Stomach (tissue), 9 donors: ENCODE measurements around the gene CWH43. TPM values are rescaled to one million over a fixed set of nuclear protein-coding genes. Genes with fewer than 3 reads are reported as not detected.
A peak's percentile ranks its signal among the peaks of the same experiment; 100 is the strongest.
"Not testable (repeated sequence)": the region's sequence is repeated elsewhere in the genome, so short reads cannot be mapped to it uniquely, and the experiment has no call there.

Experiments used
- DNase-seq, 2 donors: peaks; one replicate each; pipeline versions ENCODE4 v3.0.0 to v3.0.0-alpha.2; 2013 to 2019
- H3K27ac ChIP-seq, 5 donors: fragments of 200-600 bp in 4 of 5; sonication (generic) in 4 of 5; one replicate each; pipeline ENCODE4 v1.5.1; 2013 to 2019; ENCODE audit warnings: mild to moderate bottlenecking in 1 of 5, moderate library complexity in 1 of 5
- H3K27me3 ChIP-seq, 3 donors: fragments of 200-600 bp; sonication (generic); one replicate each; pipeline ENCODE4 v1.5.1; 2017 to 2019; ENCODE audit warnings: mixed run types in 1 of 3
- H3K36me3 ChIP-seq, 4 donors: fragments of 200-600 bp; sonication (generic); 1 replicate in 3 of 4; 2 replicates in 1 of 4; pipeline ENCODE4 v1.5.1; 2016 to 2019
- H3K4me1 ChIP-seq, 4 donors: fragments of 200-600 bp; sonication (generic); one replicate each; pipeline ENCODE4 v1.5.1; 2016 to 2019
- H3K4me3 ChIP-seq, 4 donors: fragments of 200-600 bp; sonication (generic) in 3 of 4; one replicate each; pipeline ENCODE4 v1.5.1; 2016 to 2019; ENCODE audit warnings: mild to moderate bottlenecking in 1 of 4
- H3K9me3 ChIP-seq, 4 donors: fragments of 200-600 bp; sonication (generic); one replicate each; pipeline ENCODE4 v1.5.1; 2016 to 2019
- WGBS, 5 donors: extraction: QIAGEN DNeasy Blood & Tissue Kit in 3 of 5; methylation state at CpG; one replicate each; pipeline versions ENCODE4 v1.1.5 to v1.1.7; 2013 to 2018; 5-methylcytosine and 5-hydroxymethylcytosine counted together
- intact Hi-C: fragments of 100-400 bp; cut with DNase I; formaldehyde crosslinking; loops from one replicate; pipeline ENCODE4 v1.15.1; 2023; ENCODE audit warnings: low total_unique reads
- polyA plus RNA-seq, 3 donors: library from polyadenylated mRNA; stranded (reverse); fragments of 200-250 nt; gene quantifications; one replicate each; pipeline ENCODE4 v1.2.3, GENCODE V29; 2013
- total RNA-seq, 5 donors: library from RNA; depleted of rRNA; stranded (reverse); fragments of >200 nt; gene quantifications; one replicate each; pipeline versions ENCODE4 v1.1.0 to v1.2.3, GENCODE V29; 2014 to 2016
- donor health status: healthy with polysubstance abuse.
- donor health status: Bipolar disorder and iron deficiency.
- donor health status: healthy.

The CWH43 gene
- total and polyA plus RNA-seq, 8 donors, result 0.50 to 48.1 (median 2.8) TPM; not detected in 1

DNA sequence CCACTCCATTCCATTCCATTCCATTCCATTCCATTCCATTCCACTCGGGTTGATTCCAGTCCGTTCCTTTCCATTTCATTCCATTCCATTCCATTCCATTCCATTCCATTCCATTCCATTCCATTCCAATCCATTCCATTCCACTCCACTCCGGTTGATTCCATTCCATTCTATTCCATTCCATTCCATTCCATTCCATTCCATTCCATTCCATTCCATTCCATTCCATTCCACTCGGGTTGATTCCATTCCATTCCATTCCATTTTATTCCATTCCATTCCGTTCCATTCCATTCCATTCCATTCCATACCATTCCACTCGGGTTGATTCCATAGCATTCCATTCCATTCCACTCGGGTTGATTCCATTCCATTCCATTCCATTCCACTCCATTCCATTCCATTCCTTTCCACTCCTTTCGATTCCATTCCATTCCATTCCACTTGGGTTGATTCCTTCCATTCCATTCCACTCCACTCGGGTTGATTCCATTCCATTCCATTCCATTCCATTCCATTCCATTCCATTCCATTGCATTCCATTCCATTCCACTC is 116.3 kb downstream of the CWH43 start:
- H3K4me3 ChIP-seq, H3K27ac ChIP-seq, H3K36me3 ChIP-seq, H3K27me3 ChIP-seq, intact Hi-C loops, DNase-seq, H3K4me1 ChIP-seq: not testable (repeated sequence)
- peaks cover 7 to 82% (median 70%) of the 10 kb centered on the region in 4 donors for H3K9me3 ChIP-seq
- 48 to 71% (median 64%) methylated on average over 9 of the region's 9 CpGs for WGBS, 5 donors

DNA sequence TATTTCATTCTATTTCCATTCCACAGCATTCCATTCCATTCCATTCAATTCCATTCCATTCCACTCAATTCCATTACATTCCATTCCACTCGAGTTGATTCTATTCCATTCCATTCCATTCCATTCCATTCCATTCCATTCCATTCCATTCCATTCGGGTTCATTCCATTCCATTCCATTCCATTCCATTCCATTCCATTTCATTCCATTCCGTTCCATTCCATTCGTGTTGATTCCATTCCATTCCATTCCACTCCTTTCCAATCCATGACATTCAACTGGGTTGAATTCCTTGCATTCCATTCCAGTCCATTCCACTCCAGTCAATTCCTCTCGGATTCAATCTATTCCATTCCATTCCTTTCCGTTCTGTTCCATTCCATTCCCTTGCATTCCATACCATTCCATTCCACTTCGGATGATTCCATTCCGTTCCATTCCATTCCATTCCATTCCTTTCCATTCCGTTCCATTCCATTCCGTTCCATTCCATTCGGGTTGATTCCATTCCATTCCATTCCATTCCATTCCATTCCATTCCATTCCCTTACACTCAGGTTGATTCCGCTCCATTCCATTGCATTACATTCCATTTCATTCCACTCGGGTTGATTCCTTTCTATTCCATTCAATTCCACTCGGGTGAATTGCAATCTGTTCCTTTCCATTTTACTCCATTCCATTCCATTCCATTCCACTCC is 117.5 kb downstream of the CWH43 start:
- H3K36me3 ChIP-seq, H3K4me3 ChIP-seq, H3K4me1 ChIP-seq, DNase-seq, H3K27ac ChIP-seq, intact Hi-C loops, H3K27me3 ChIP-seq: not testable (repeated sequence)
- peaks cover 14 to 82% (median 70%) of the 10 kb centered on the region in 4 donors for H3K9me3 ChIP-seq
- 53 to 70% (median 61%) methylated on average over 13 to 14 of the region's 14 CpGs for WGBS, 5 donors

DNA sequence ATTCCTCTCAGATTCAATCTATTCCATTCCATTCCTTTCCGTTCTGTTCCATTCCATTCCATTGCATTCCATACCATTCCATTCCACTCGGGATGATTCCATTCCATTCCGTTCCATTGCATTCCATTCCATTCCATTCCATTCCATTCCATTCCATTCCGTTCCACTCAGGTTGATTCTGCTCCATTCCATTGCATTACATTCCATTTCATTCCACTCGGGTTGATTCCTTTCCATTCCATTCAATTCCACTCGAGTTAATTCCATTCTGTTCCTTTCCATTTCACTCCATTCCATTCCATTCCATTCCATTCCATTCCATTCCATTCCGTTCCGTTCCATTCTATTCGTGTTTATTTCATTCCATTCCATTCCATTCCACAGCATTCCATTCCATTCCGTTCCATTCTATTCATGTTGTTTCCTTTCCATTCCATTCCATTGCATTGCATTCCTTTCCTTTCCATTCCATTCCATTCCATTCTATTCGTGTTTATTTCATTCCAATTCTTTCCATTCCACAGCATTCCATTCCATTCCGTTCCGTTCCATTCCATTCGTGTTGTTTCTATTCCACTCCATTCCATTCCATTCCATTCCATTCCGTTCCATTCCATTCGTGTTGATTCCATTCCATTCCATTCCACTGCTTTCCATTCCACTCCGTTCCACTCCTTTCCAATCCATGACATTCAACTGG is 118.3 kb downstream of the CWH43 start:
- intact Hi-C loops, H3K27ac ChIP-seq, H3K27me3 ChIP-seq, DNase-seq, H3K4me3 ChIP-seq, H3K4me1 ChIP-seq, H3K36me3 ChIP-seq: not testable (repeated sequence)
- peaks cover 17 to 78% (median 66%) of the 10 kb centered on the region in 4 donors for H3K9me3 ChIP-seq
- WGBS, 5 donors, result 51 to 65% (median 59%) methylated on average over 17 of the region's 17 CpGs

DNA sequence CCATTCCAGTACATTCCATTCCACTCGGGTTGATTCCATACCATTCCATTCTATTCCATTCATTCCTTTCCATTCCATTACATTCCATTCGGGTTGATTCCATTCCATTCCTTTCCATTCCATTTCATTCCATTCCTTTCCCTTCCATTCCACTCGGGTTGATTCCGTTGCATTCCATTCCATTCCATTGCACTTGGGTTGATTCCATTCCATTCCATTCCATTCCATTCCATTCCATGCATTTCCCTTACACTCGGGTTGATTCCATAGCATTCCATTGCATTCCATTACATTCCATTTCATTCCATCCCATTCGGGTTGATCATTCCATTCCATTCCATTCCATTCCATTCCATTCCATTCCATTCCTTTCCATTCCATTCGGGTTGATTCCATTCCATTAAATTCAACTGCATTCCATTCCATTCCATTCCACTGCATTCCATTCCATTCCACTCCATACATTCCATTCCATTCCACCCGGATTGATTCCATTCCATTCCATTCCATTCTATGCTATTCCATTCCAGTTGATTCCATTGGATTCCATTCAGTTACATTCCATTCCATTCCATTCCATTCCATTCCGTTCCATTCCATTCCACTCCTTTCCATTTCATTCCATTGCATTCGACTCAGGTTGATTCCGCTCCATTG is 119.3 kb downstream of the CWH43 start:
- peaks cover 22 to 76% (median 64%) of the 10 kb centered on the region in 4 donors for H3K9me3 ChIP-seq
- H3K4me1 ChIP-seq, DNase-seq, intact Hi-C loops, H3K36me3 ChIP-seq, H3K27me3 ChIP-seq, H3K27ac ChIP-seq, H3K4me3 ChIP-seq: not testable (repeated sequence)
- WGBS, 5 donors, result 64 to 76% (median 69%) methylated on average over 11 of the region's 11 CpGs

DNA sequence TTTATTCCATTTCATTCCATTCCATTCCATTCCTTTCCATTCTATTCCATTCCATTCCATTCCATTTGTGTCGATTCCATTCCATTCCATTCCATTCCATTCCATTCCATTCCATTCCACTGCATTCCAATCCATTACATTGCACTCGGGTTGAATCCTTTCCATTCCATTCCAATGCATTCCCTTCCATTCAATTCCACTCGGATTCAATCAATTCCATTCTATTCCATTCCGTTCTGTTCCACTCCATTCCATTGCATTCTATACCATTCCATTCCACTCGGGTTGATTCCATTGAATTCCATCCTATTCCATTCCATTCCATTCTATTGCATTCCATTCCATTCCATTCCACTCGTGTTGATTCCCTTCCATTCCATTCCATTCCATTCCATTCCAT is 121.2 kb downstream of the CWH43 start:
- peak in 1 of 2 donors; percentile 56 for DNase-seq
- H3K4me1 ChIP-seq, H3K27me3 ChIP-seq, H3K27ac ChIP-seq, intact Hi-C loops, H3K4me3 ChIP-seq, H3K36me3 ChIP-seq: not testable (repeated sequence)
- 55 to 60% (median 59%) methylated on average over 6 of the region's 6 CpGs for WGBS, 5 donors
- peaks cover 25 to 86% (median 65%) of the 10 kb centered on the region in 4 donors for H3K9me3 ChIP-seq

DNA sequence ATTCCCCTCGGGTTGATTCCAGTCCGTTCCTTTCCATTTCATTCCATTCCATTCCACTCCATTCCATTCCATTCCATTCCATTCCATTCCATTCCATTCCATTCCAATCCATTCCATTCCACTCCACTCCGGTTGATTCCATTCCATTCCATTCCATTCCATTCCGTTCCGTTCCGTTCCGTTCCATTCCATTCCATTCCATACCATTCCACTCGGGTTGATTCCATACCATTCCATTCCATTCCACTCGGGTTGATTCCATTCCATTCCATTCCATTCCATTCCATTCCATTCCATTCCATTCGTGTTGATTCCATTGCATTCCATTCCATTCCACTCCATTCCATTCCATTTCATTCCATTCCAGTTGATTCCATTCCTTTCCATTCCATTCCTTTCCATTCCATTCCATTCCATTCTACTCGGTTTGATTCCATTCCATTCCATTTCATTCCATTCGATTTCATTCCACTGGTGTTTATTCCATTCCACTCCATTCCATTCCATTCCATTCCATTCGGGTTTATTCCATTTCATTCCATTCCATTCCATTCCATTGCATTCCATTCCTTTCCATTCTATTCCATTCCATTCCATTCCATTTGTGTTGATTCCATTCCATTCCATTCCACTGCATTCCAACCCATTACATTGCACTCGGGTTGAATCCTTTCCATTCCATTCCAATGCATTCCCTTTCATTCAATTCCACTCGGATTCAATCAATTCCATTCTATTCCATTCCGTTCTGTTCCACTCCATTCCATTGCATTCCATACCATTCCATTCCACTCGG is 122.3 kb downstream of the CWH43 start:
- DNase-seq, result peak in 1 of 2 donors; percentile 25
- H3K9me3 ChIP-seq, result peaks cover 27 to 84% (median 60%) of the 10 kb centered on the region in 4 donors

DNA sequence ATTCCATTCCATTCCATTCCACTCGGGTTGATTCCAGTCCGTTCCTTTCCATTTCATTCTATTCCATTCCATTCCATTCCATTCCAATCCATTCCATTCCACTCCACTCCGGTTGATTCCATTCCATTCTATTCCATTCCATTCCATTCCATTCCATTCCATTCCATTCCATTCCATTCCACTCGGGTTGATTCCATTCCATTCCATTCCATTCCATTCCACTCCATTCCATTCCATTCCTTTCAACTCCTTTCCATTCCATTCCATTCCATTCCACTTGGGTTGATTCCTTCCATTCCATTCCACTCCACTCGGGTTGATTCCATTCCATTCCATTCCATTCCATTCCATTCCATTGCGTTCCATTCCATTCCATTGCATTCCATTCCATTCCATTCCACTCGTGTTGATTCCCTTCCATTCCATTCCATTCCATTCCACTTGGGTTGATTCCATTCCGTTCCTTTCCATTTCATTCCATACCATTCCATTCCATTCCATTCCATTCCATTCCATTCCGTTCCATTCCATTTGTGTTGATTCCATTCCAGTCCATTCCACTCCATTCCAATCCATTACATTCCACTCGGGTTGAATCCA is 123.6 kb downstream of the CWH43 start:
- intact Hi-C loops, H3K27ac ChIP-seq, DNase-seq, H3K4me1 ChIP-seq, H3K36me3 ChIP-seq, H3K4me3 ChIP-seq, H3K27me3 ChIP-seq: not testable (repeated sequence)
- peaks cover 27 to 79% (median 57%) of the 10 kb centered on the region in 4 donors for H3K9me3 ChIP-seq
- 46 to 65% (median 57%) methylated on average over 10 of the region's 10 CpGs for WGBS, 5 donors

More for the DNA sequence above, 122.3 kb downstream of the CWH43 start:
- H3K4me3 ChIP-seq, H3K36me3 ChIP-seq, H3K27me3 ChIP-seq, intact Hi-C loops, H3K4me1 ChIP-seq, H3K27ac ChIP-seq: not testable (repeated sequence)
- 52 to 56% (median 56%) methylated on average over 15 to 16 of the region's 17 CpGs for WGBS, 5 donors

DNA sequence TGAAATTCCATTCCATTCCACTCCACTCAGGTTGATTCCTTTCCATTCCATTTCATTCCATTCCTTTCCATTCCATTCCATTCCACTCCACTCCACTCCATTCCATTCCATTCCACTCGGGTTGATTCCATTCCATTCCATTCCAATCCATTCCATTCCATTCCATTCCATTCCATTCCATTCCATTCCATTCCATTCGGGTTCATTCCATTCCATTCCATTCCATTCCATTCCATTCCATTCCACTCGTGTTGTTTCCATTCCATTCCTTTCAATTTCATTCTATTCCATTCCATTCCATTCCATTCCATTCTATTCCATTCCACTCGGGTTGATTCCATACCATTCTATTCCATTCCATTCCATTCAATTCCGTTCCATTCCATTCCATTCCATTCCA is 124.5 kb downstream of the CWH43 start:
- H3K4me1 ChIP-seq, result not testable (repeated sequence)
- H3K9me3 ChIP-seq, result peaks cover 28 to 79% (median 53%) of the 10 kb centered on the region in 4 donors
- WGBS, 5 donors, result 61 to 73% (median 69%) methylated on average over 5 of the region's 5 CpGs

More for the DNA sequence above, 124.5 kb downstream of the CWH43 start:
- intact Hi-C loops, H3K36me3 ChIP-seq, DNase-seq, H3K27ac ChIP-seq, H3K27me3 ChIP-seq, H3K4me3 ChIP-seq: not testable (repeated sequence)
